ENCODE data around the gene SLC8A1. TPM values are rescaled to one million over a fixed set of nuclear protein-coding genes. Genes with fewer than 3 reads are reported as not detected.

SLC8A1 gene
- total RNA-seq, 1 donor from 2014 or later, result 9.6 TPM

DNA sequence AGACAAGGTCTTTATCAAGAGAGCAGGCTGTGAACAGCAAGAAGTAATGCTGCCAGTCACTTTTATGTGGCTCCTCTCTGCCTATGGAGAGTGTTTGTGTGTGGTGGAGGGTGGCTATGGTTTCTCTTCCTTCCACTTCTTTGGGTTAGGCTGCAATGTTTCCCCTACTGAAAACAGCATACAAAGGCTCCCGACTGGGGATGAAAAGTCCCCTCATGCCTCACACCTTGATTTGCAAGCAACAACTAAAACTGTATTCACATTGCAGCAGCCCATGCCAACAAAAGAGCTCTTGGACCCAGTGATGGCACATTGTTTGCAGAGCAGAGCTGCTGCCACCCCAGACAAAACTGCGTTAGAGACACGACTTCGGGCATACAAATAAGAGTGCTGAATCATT lies 301.6 kb downstream of the SLC8A1 start:
- Histone ChIP-seq H3K27ac (no peak overlapping the region), H3K4me3 (no peak overlapping the region), H3K9me3 (ENCODE audit: low read depth) (no peaks in the 10 kb centered on the region), H2AFZ (replicated peaks) (peak overlapping the region; percentile 24), H3K79me2 (ENCODE audit: low read depth) (no peaks in the 10 kb centered on the region), H3K4me2 (no peak overlapping the region), H3K9ac (no peak overlapping the region), H3K36me3 (no peaks in the 10 kb centered on the region), H4K20me1 (ENCODE audit: low read depth) (no peaks in the 10 kb centered on the region), H3K4me1 (peaks cover 8% of the 10 kb centered on the region), H3F3A (ENCODE audit: low read depth) (no peaks in the 10 kb centered on the region), H3K27me3 (no peaks in the 10 kb centered on the region)
- no peak for DNase-seq (ENCODE audit: low spot score)
- Mint-ChIP-seq H3K4me3 (no peak overlapping the region), H3K27ac (no peak overlapping the region), H3K36me3 (no peaks in the 10 kb centered on the region), H3K4me1 (peaks cover 6% of the 10 kb centered on the region), H3K27me3 (ENCODE audit: insufficient read depth, low read depth) (peaks cover 3% of the 10 kb centered on the region), H3K9me3 (no peaks in the 10 kb centered on the region)
- TF ChIP-seq EZH2 (IDR thresholded peaks at IDR 0.05) (no peak), EZH2phosphoT487 (IDR thresholded peaks at IDR 0.05) (no peak), CTCF (IDR thresholded peaks at IDR 0.05) (no peak)

- H3K27me3 ChIP-seq, result no peaks in the 10 kb centered on the region
- H3K27me3 Mint-ChIP-seq (ENCODE audit: insufficient read depth, low read depth), result no peaks in the 10 kb centered on the region
- no peaks in the 10 kb centered on the region for H3K79me2 ChIP-seq (ENCODE audit: low read depth)
- no peaks in the 10 kb centered on the region for H3F3A ChIP-seq (ENCODE audit: low read depth)
- no peaks in the 10 kb centered on the region for H3K9me3 ChIP-seq (ENCODE audit: low read depth)
- no peak overlapping the region for H3K4me2 ChIP-seq
- H3K4me1 Mint-ChIP-seq, result peaks cover 14% of the 10 kb centered on the region
- no peak overlapping the region for H3K27ac Mint-ChIP-seq
- no peak for DNase-seq (ENCODE audit: low spot score)
- no peaks in the 10 kb centered on the region for H4K20me1 ChIP-seq (ENCODE audit: low read depth)
- H2AFZ ChIP-seq (replicated peaks), result no peak overlapping the region
- H3K36me3 Mint-ChIP-seq, result no peaks in the 10 kb centered on the region
- H3K4me3 ChIP-seq, result no peak overlapping the region
- H3K9ac ChIP-seq, result no peak overlapping the region
- no peak overlapping the region for H3K4me3 Mint-ChIP-seq
- peaks cover 18% of the 10 kb centered on the region for H3K4me1 ChIP-seq
- H3K9me3 Mint-ChIP-seq, result no peaks in the 10 kb centered on the region
- TF ChIP-seq CTCF (IDR thresholded peaks at IDR 0.05), result no peak
- no peak for TF ChIP-seq EZH2phosphoT487 (IDR thresholded peaks at IDR 0.05)
- TF ChIP-seq EZH2 (IDR thresholded peaks at IDR 0.05), result no peak
- H3K27ac ChIP-seq, result no peak overlapping the region
- H3K36me3 ChIP-seq, result no peaks in the 10 kb centered on the region
These were observed 303.6 kb downstream of the SLC8A1 start for GRCh38 chr2:40148334-40148733.

- H3K9ac ChIP-seq, result no peak overlapping the region
- Mint-ChIP-seq H3K27me3 (ENCODE audit: insufficient read depth, low read depth) (no peaks in the 10 kb centered on the region), H3K4me3 (no peak overlapping the region), H3K4me1 (peaks cover 10% of the 10 kb centered on the region), H3K9me3 (no peaks in the 10 kb centered on the region), H3K36me3 (no peaks in the 10 kb centered on the region), H3K27ac (no peak overlapping the region)
- H3K79me2 ChIP-seq (ENCODE audit: low read depth), result no peaks in the 10 kb centered on the region
- H3K4me2 ChIP-seq, result no peak overlapping the region
- H3F3A ChIP-seq (ENCODE audit: low read depth), result no peaks in the 10 kb centered on the region
- DNase-seq (ENCODE audit: low spot score), result no peak
- H3K9me3 ChIP-seq (ENCODE audit: low read depth), result no peaks in the 10 kb centered on the region
- H3K27ac ChIP-seq, result no peak overlapping the region
- no peaks in the 10 kb centered on the region for H4K20me1 ChIP-seq (ENCODE audit: low read depth)
- H3K36me3 ChIP-seq, result no peaks in the 10 kb centered on the region
- H2AFZ ChIP-seq (replicated peaks), result no peak overlapping the region
- no peaks in the 10 kb centered on the region for H3K27me3 ChIP-seq
- no peak overlapping the region for H3K4me3 ChIP-seq
- TF ChIP-seq CTCF (IDR thresholded peaks at IDR 0.05), result no peak
- TF ChIP-seq EZH2 (IDR thresholded peaks at IDR 0.05), result no peak
- TF ChIP-seq EZH2phosphoT487 (IDR thresholded peaks at IDR 0.05), result no peak
- peaks cover 18% of the 10 kb centered on the region for H3K4me1 ChIP-seq
These were observed 304.5 kb downstream of the SLC8A1 start for GRCh38 chr2:40147360-40147759.

Data from neural progenitor cell (in vitro differentiated cells).